Endodermal cell (in vitro differentiated cells): ENCODE measurements around the gene TSSK1B. TPM values are rescaled to one million over a fixed set of nuclear protein-coding genes. Genes with fewer than 3 reads are reported as not detected.

ENCODE experiments used
- DNase-seq: peaks from one replicate; pipeline ENCODE4 v3.0.0-alpha.2; 2017
- H3K27ac ChIP-seq: 2 replicates; pipeline ENCODE4 v1.5.1; 2013; ENCODE audit warnings: mild to moderate bottlenecking, low read depth, low read length, moderate library complexity
- H3K27me3 ChIP-seq: 2 replicates; pipeline ENCODE4 v1.6.1; 2013; ENCODE audit warnings: mild to moderate bottlenecking, low read length, moderate library complexity; ENCODE audit not compliant: insufficient read depth, control insufficient read depth, poor library complexity, severe bottlenecking
- H3K36me3 ChIP-seq: 2 replicates; pipeline ENCODE4 v1.7.0; 2013; ENCODE audit warnings: mild to moderate bottlenecking, low read length, moderate library complexity; ENCODE audit not compliant: control insufficient read depth, insufficient read depth
- H3K4me1 ChIP-seq: one replicate; pipeline ENCODE4 v1.7.0; 2013; ENCODE audit warnings: low read length; ENCODE audit not compliant: control insufficient read depth, insufficient read depth
- H3K4me3 ChIP-seq: 2 replicates; pipeline ENCODE4 v1.5.1; 2013; ENCODE audit warnings: mild to moderate bottlenecking, low read length, moderate library complexity
- H3K9ac ChIP-seq: 2 replicates; pipeline ENCODE4 v1.6.1; 2013; ENCODE audit warnings: mild to moderate bottlenecking, low read length, moderate library complexity; ENCODE audit not compliant: poor library complexity, severe bottlenecking; ENCODE audit errors: extremely low read depth
- H3K9me3 ChIP-seq: 2 replicates; pipeline ENCODE4 v1.6.1; 2013; ENCODE audit warnings: mild to moderate bottlenecking, low read length, moderate library complexity; ENCODE audit not compliant: control insufficient read depth
- H3K27ac Mint-ChIP-seq: 2 replicates; pipeline ENCODE4 v1.8.0; 2020; ENCODE audit warnings: mixed read lengths
- H3K27me3 Mint-ChIP-seq: 2 replicates; pipeline ENCODE4 v1.8.0; 2021; ENCODE audit warnings: mild to moderate bottlenecking, mixed read lengths; ENCODE audit not compliant: insufficient read depth
- H3K36me3 Mint-ChIP-seq: 2 replicates; pipeline ENCODE4 v1.8.0; 2020; ENCODE audit warnings: low read depth, mixed read lengths
- H3K4me1 Mint-ChIP-seq: 2 replicates; pipeline ENCODE4 v1.8.0; 2020; ENCODE audit warnings: mixed read lengths
- H3K4me3 Mint-ChIP-seq: 2 replicates; pipeline ENCODE4 v1.8.0; 2020; ENCODE audit warnings: mild to moderate bottlenecking, moderate library complexity, mixed read lengths
- H3K9me3 Mint-ChIP-seq: 2 replicates; pipeline ENCODE4 v1.8.0; 2020; ENCODE audit warnings: mild to moderate bottlenecking, mixed read lengths
- WGBS, 2 experiments: methylation state at CpG; one replicate each; pipeline versions ENCODE4 v1.1.5 to v1.1.7; 2013; ENCODE audit warnings: missing lambda C conversion rate in 2 of 2, mixed read lengths in 1 of 2; ENCODE audit not compliant: insufficient coverage in 1 of 2, insufficient read length in 1 of 2; 5-methylcytosine and 5-hydroxymethylcytosine counted together
- long read RNA-seq, 4 experiments: library from polyadenylated mRNA in 2 of 4; library from RNA in 1 of 4; library from capped mRNA in 1 of 4; stranded (forward) in 3 of 4; unstranded in 1 of 4; transcript quantifications; one replicate each; pipeline ENCODE4 v2.0.0, GENCODE V29; 2020 to 2021; ENCODE audit warnings: inconsistent platforms in 1 of 4
- polyA plus RNA-seq, 2 experiments: library from polyadenylated mRNA; stranded (reverse); fragments of 50-300 nt; gene quantifications; one replicate each; pipeline ENCODE4 v1.2.3, GENCODE V29; 2013
- total RNA-seq, 2 donors: library from RNA; stranded (reverse); fragmentation: NEBNext Ultra II Directional in 1 of 2; extraction: Animal tissue kit (Norgen Biotek cat#: 25700) in 1 of 2; gene quantifications; 2 replicates in 1 of 2; 3 replicates in 1 of 2; pipeline ENCODE4 v1.2.1, GENCODE V29; 2021
- TF ChIP-seq, protein P1 (sequence below): fragments of 200-600 bp; sonication (generic); conservative IDR thresholded peaks from 2 replicates; pipeline ENCODE4 v1.5.0; 2021; ENCODE audit warnings: antibody characterized with exemption, mild to moderate bottlenecking

TSSK1B gene, protein sequence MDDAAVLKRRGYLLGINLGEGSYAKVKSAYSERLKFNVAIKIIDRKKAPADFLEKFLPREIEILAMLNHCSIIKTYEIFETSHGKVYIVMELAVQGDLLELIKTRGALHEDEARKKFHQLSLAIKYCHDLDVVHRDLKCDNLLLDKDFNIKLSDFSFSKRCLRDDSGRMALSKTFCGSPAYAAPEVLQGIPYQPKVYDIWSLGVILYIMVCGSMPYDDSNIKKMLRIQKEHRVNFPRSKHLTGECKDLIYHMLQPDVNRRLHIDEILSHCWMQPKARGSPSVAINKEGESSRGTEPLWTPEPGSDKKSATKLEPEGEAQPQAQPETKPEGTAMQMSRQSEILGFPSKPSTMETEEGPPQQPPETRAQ
- under 1 TPM in 1 of 2 donors, not detected in 1; 0.11 TPM for total RNA-seq
- polyA plus RNA-seq (2013, experiment 1 of 2): not detected
- not detected for polyA plus RNA-seq (2013, experiment 2 of 2)
- long read RNA-seq, experiment 1: 0 reads
- long read RNA-seq, experiment 2: 0 reads
- long read RNA-seq, experiment 3: 0 reads
- long read RNA-seq, experiment 4: 0 reads

DNA sequence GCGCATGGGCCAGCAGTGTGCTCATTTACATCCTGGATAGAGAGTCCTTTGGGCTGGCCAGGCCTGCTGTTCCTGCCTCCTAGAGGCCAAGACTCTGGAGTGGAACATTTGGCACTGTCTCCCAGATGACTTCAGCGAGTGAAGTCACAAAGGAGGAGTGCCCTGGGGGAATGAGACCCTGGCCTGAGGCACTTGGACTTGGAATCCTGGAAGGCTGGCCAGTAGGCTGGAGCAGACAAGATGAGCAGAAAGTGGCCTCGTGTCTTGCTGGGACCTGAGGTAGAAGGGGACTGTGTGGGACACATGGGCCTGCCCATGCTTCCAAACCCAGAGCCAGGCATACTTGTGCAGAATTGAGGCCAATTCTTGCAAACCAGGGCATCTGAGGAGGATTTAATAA is at the start of gene TSSK1B:
TSS of gene TSSK1B (minus strand) at position 101 of the 400 bp plus-strand sequence. CDS start 150 bp downstream, outside the sequence.
- 70 to 82% methylated on average over 2 to 3 of the region's 3 CpGs for WGBS, 2 experiments
- peaks cover 5% of the 10 kb centered on the region for H3K27me3 Mint-ChIP-seq
- H3K4me1 Mint-ChIP-seq: peaks cover 8% of the 10 kb centered on the region
- TF ChIP-seq, protein P1, sequence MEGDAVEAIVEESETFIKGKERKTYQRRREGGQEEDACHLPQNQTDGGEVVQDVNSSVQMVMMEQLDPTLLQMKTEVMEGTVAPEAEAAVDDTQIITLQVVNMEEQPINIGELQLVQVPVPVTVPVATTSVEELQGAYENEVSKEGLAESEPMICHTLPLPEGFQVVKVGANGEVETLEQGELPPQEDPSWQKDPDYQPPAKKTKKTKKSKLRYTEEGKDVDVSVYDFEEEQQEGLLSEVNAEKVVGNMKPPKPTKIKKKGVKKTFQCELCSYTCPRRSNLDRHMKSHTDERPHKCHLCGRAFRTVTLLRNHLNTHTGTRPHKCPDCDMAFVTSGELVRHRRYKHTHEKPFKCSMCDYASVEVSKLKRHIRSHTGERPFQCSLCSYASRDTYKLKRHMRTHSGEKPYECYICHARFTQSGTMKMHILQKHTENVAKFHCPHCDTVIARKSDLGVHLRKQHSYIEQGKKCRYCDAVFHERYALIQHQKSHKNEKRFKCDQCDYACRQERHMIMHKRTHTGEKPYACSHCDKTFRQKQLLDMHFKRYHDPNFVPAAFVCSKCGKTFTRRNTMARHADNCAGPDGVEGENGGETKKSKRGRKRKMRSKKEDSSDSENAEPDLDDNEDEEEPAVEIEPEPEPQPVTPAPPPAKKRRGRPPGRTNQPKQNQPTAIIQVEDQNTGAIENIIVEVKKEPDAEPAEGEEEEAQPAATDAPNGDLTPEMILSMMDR: no peak
- H3K36me3 ChIP-seq: no peaks in the 10 kb centered on the region
- H3K36me3 Mint-ChIP-seq: no peaks in the 10 kb centered on the region
- no peak within 1 kb of the TSS for H3K9ac ChIP-seq
- no peak within 1 kb of the TSS for H3K27ac Mint-ChIP-seq
- no peaks in the 10 kb centered on the region for H3K4me1 ChIP-seq
- no peaks in the 10 kb centered on the region for H3K9me3 ChIP-seq
- no peak within 1 kb of the TSS for H3K4me3 ChIP-seq
- H3K4me3 Mint-ChIP-seq: no peak within 1 kb of the TSS
- no peaks in the 10 kb centered on the region for H3K9me3 Mint-ChIP-seq
- H3K27me3 ChIP-seq: no peaks in the 10 kb centered on the region
- DNase-seq: no peak
- H3K27ac ChIP-seq: no peak within 1 kb of the TSS

DNA sequence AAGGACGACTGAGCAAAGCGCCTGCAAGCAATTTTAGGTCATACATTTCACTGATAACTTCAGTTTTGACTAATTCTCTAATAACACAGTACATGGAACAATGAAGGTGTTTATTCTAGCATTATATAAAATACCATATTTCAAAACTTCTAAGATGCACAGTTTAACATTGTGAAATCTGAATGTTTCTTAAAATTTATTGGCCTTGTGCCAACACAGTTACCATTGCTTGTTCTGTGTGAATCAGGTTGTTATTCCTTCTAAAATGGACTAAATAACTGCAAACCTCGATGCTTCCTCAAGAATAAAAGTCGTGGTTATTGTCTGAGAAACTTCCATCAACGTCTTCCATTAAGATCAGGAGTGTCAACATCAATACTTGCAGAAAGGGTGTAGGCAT is 45.5 kb upstream of the TSSK1B start:
- Histone ChIP-seq H3K27me3 (peaks cover 29% of the 10 kb centered on the region), H3K27ac (no peak overlapping the region), H3K4me1 (no peaks in the 10 kb centered on the region), H3K36me3 (no peaks in the 10 kb centered on the region), H3K9me3 (no peaks in the 10 kb centered on the region), H3K9ac (no peak overlapping the region), H3K4me3 (no peak overlapping the region)
- Mint-ChIP-seq H3K27ac (no peak overlapping the region), H3K36me3 (no peaks in the 10 kb centered on the region), H3K4me3 (no peak overlapping the region), H3K27me3 (peaks cover 17% of the 10 kb centered on the region), H3K4me1 (no peaks in the 10 kb centered on the region), H3K9me3 (no peaks in the 10 kb centered on the region)
- 85 to 94% methylated on average over 3 to 5 of the region's 5 CpGs for WGBS, 2 experiments
- TF ChIP-seq, protein P1: no peak
- DNase-seq: no peak

DNA sequence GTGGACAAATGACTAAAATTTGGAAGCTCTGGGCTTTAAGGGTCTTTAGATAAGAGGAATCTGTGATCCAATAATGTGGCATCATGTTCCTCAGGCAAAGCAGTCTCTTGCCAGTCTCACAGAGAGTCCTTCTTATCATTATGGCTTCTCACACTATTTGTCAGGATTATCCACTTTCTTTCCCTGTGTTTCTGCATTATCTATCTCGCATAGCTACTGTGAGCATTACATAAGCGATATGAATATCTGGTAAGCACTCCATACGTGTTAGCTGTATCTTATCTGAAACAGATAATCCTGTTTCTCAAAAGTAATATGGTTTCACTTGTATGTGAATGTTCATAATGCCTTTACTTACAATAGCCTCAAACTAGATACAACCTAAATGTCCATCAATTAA is 43.9 kb upstream of the TSSK1B start:
- TF ChIP-seq, protein P1: no peak

More for the DNA sequence above, 43.9 kb upstream of the TSSK1B start:
- Mint-ChIP-seq H3K27me3 (peaks cover 13% of the 10 kb centered on the region), H3K27ac (no peak overlapping the region), H3K36me3 (no peaks in the 10 kb centered on the region), H3K4me1 (peaks cover 6% of the 10 kb centered on the region), H3K9me3 (no peaks in the 10 kb centered on the region), H3K4me3 (no peak overlapping the region)
- Histone ChIP-seq H3K4me3 (no peak overlapping the region), H3K27me3 (peaks cover 20% of the 10 kb centered on the region), H3K9me3 (no peaks in the 10 kb centered on the region), H3K9ac (no peak overlapping the region), H3K27ac (no peak overlapping the region), H3K36me3 (no peaks in the 10 kb centered on the region), H3K4me1 (no peaks in the 10 kb centered on the region)
- WGBS, 2 experiments: 89 to 91% methylated on average over 2 to 3 of the region's 3 CpGs
- DNase-seq: no peak
